ENCODE measurements around the gene TH.
A peak's percentile ranks its signal among the peaks of the same experiment; 100 is the strongest.
"Not testable (repeated sequence)": the region's sequence is repeated elsewhere in the genome, so short reads cannot be mapped to it uniquely, and the experiment has no call there.

The TH gene

GRCh38 chr11:2194877-2195755 lies 23.5 kb upstream of the TH start:
- peak; percentile 3 for DNase-seq

GRCh38 chr11:2193888-2194595 lies 22.4 kb upstream of the TH start:
- DNase-seq: not testable (repeated sequence)

GRCh38 chr11:2193099-2193887 lies 21.7 kb upstream of the TH start:
- DNase-seq: no peak

- DNase-seq: no peak
Observed at GRCh38 chr11:2192435-2192834, 20.8 kb upstream of the TH start.

- no peak for DNase-seq
Observed at GRCh38 chr11:2191883-2192282, 20.3 kb upstream of the TH start.

- no peak for DNase-seq
Observed at GRCh38 chr11:2190657-2191471, 19.2 kb upstream of the TH start.

GRCh38 chr11:2189938-2190656 lies 18.5 kb upstream of the TH start:
- DNase-seq: no peak

GRCh38 chr11:2188745-2189144 lies 17.1 kb upstream of the TH start:
- DNase-seq: no peak

- DNase-seq: no peak
Observed at GRCh38 chr11:2187280-2187707, 15.7 kb upstream of the TH start.

GRCh38 chr11:2186669-2187279 lies 15.2 kb upstream of the TH start:
- DNase-seq: no peak

- no peak for DNase-seq
Observed at GRCh38 chr11:2185324-2186085, 13.9 kb upstream of the TH start.

- no peak for DNase-seq
Observed at GRCh38 chr11:2182692-2183474, 11.3 kb upstream of the TH start.

GRCh38 chr11:2182075-2182474 lies 10.5 kb upstream of the TH start:
- no peak for DNase-seq

GRCh38 chr11:2180789-2181370 lies 9.3 kb upstream of the TH start:
- no peak for DNase-seq

- no peak for DNase-seq
Observed at GRCh38 chr11:2180347-2180746, 8.7 kb upstream of the TH start.

- no peak for DNase-seq
Observed at GRCh38 chr11:2179516-2179915, 7.9 kb upstream of the TH start.

- DNase-seq: no peak
Observed at GRCh38 chr11:2178906-2179494, 7.4 kb upstream of the TH start.

GRCh38 chr11:2178055-2178773 lies 6.6 kb upstream of the TH start:
- DNase-seq: not testable (repeated sequence)
